CD4-positive, alpha-beta T cell treated with Interleukin-6 for 4 hours (primary cell): ENCODE results near the gene C2orf92.
A peak's percentile ranks its signal among the peaks of the same experiment; 100 is the strongest.

ENCODE experiments used
- DNase-seq: peaks from one replicate; pipeline ENCODE4 v3.0.0-alpha.2; 2020; ENCODE audit warnings: mixed read lengths

C2orf92 gene

GRCh38 chr2:97732436-97733340 is 63.2 kb downstream of the C2orf92 start:
- no peak for DNase-seq

GRCh38 chr2:97733341-97734035 is 64.0 kb downstream of the C2orf92 start:
- no peak for DNase-seq

GRCh38 chr2:97734061-97735051 is 64.8 kb downstream of the C2orf92 start:
- no peak for DNase-seq

- no peak for DNase-seq
These were observed 65.6 kb downstream of the C2orf92 start for GRCh38 chr2:97735161-97735561.

GRCh38 chr2:97736185-97736584 is 66.7 kb downstream of the C2orf92 start:
- DNase-seq: no peak

GRCh38 chr2:97736608-97737330 is 67.3 kb downstream of the C2orf92 start:
- DNase-seq: no peak

- DNase-seq: no peak
These were observed 68.1 kb downstream of the C2orf92 start for GRCh38 chr2:97737421-97738178.

- no peak for DNase-seq
These were observed 68.9 kb downstream of the C2orf92 start for GRCh38 chr2:97738179-97739019.

GRCh38 chr2:97739020-97739892 is 69.7 kb downstream of the C2orf92 start:
- no peak for DNase-seq

GRCh38 chr2:97739893-97740245 is 70.4 kb downstream of the C2orf92 start:
- no peak for DNase-seq

- peak; percentile 42 for DNase-seq
These were observed 71.2 kb downstream of the C2orf92 start for GRCh38 chr2:97740590-97741182.

GRCh38 chr2:97741251-97741650 is 71.7 kb downstream of the C2orf92 start:
- DNase-seq: no peak

GRCh38 chr2:97741686-97742085 is 72.2 kb downstream of the C2orf92 start:
- DNase-seq: no peak

GRCh38 chr2:97742381-97742847 is 72.9 kb downstream of the C2orf92 start:
- peak; percentile 35 for DNase-seq

- DNase-seq: no peak
These were observed 74.4 kb downstream of the C2orf92 start for GRCh38 chr2:97743913-97744312.

- DNase-seq: peak; percentile 44
These were observed 76.1 kb downstream of the C2orf92 start for GRCh38 chr2:97745474-97746174.

GRCh38 chr2:97747285-97747684 is 77.8 kb downstream of the C2orf92 start:
- DNase-seq: no peak

GRCh38 chr2:97747716-97748115 is 78.2 kb downstream of the C2orf92 start:
- no peak for DNase-seq
